Muscle layer of colon (tissue), 2 donors: ENCODE results near the gene USP17L28.
"Not testable (repeated sequence)": the region's sequence is repeated elsewhere in the genome, so short reads cannot be mapped to it uniquely, and the experiment has no call there.

Experiments
- H3K27ac ChIP-seq: one replicate; pipeline ENCODE4 v1.7.0; 2013; ENCODE audit warnings: low read depth, mild to moderate bottlenecking, low read length, moderate library complexity
- H3K27me3 ChIP-seq, 2 donors: one replicate each; pipeline ENCODE4 v1.7.0; 2013; ENCODE audit warnings: low read length in 2 of 2, mild to moderate bottlenecking in 2 of 2; ENCODE audit not compliant: insufficient read depth in 2 of 2, control insufficient read depth in 1 of 2
- H3K36me3 ChIP-seq: one replicate; pipeline ENCODE4 v1.7.0; 2013; ENCODE audit warnings: mild to moderate bottlenecking, low read length; ENCODE audit not compliant: insufficient read depth
- H3K4me1 ChIP-seq: one replicate; pipeline ENCODE4 v1.7.0; 2013; ENCODE audit warnings: mild to moderate bottlenecking, low read length; ENCODE audit not compliant: insufficient read depth
- H3K4me3 ChIP-seq, 2 donors: one replicate each; pipeline ENCODE4 v1.7.0; 2013; ENCODE audit warnings: low read length in 2 of 2, low read depth in 1 of 2, mild to moderate bottlenecking in 1 of 2, moderate library complexity in 1 of 2
- H3K9ac ChIP-seq: one replicate; pipeline ENCODE4 v1.7.0; 2013; ENCODE audit warnings: low read length
- H3K9me3 ChIP-seq: one replicate; pipeline ENCODE4 v1.7.0; 2013; ENCODE audit warnings: mild to moderate bottlenecking, low read length
- donor health status: abdominal sarcoma.
- donor health status: Adenocarcinoma of cecum.

The USP17L28 gene, protein sequence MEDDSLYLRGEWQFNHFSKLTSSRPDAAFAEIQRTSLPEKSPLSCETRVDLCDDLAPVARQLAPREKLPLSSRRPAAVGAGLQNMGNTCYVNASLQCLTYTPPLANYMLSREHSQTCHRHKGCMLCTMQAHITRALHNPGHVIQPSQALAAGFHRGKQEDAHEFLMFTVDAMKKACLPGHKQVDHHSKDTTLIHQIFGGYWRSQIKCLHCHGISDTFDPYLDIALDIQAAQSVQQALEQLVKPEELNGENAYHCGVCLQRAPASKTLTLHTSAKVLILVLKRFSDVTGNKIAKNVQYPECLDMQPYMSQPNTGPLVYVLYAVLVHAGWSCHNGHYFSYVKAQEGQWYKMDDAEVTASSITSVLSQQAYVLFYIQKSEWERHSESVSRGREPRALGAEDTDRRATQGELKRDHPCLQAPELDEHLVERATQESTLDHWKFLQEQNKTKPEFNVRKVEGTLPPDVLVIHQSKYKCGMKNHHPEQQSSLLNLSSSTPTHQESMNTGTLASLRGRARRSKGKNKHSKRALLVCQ

DNA sequence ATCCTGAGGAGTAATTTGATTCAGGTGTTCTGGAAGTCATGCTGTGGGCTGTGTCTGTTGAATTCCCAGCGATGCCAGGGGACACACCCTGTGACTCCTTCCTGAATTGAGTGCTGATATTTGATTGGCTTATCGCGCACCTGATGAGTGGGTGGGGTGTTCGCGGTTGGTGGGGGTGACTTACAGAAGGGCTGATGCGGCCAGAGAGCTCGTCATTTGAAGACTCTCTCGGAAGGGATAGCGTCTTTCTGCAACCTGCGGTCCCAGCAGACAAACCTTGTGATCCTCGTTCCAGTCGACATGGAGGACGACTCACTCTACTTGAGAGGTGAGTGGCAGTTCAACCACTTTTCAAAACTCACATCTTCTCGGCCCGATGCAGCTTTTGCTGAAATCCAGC is at the start of gene USP17L28:
USP17L28 (plus strand) TSS at position 301 of the 400 bp plus-strand sequence; CDS start at position 301, 0 bp downstream.
- H3K9me3 ChIP-seq, H3K9ac ChIP-seq, H3K27ac ChIP-seq, H3K4me3 ChIP-seq, H3K36me3 ChIP-seq, H3K4me1 ChIP-seq, H3K27me3 ChIP-seq: not testable (repeated sequence)

DNA sequence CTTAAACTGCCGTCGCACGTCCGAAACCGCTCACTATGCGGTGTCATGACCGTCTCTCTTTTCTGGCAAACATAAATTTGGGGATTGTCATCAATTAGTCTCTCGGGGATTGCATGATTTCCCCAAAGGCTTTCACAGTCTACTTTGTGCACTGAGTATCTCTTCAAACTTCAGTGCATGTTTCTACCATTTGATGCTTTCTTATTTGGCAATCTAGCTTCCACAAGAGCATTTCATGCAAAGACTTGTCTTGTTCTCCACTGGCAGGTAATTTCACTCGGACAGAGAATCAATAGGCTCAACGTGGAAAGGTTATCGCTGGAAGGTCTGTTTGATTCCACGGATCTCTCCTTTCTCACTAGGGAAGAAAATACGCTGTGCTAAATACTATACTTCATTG is 24.5 kb upstream of the USP17L28 start:
- H3K36me3 ChIP-seq, H3K27me3 ChIP-seq, H3K4me1 ChIP-seq, H3K4me3 ChIP-seq, H3K9ac ChIP-seq, H3K9me3 ChIP-seq, H3K27ac ChIP-seq: not testable (repeated sequence)

DNA sequence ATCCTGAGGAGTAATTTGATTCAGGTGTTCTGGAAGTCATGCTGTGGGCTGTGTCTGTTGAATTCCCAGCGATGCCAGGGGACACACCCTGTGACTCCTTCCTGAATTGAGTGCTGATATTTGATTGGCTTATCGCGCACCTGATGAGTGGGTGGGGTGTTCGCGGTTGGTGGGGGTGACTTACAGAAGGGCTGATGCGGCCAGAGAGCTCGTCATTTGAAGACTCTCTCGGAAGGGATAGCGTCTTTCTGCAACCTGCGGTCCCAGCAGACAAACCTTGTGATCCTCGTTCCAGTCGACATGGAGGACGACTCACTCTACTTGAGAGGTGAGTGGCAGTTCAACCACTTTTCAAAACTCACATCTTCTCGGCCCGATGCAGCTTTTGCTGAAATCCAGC is 23.8 kb upstream of the USP17L28 start, which contains the start of gene USP17L24:
USP17L24 (plus strand) TSS at position 301 of the 400 bp plus-strand sequence; CDS start at position 301, 0 bp downstream.
- not testable (repeated sequence) for H3K27ac ChIP-seq, H3K27me3 ChIP-seq, H3K36me3 ChIP-seq, H3K4me3 ChIP-seq, H3K9ac ChIP-seq, H3K4me1 ChIP-seq, H3K9me3 ChIP-seq

DNA sequence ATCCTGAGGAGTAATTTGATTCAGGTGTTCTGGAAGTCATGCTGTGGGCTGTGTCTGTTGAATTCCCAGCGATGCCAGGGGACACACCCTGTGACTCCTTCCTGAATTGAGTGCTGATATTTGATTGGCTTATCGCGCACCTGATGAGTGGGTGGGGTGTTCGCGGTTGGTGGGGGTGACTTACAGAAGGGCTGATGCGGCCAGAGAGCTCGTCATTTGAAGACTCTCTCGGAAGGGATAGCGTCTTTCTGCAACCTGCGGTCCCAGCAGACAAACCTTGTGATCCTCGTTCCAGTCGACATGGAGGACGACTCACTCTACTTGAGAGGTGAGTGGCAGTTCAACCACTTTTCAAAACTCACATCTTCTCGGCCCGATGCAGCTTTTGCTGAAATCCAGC is 19.1 kb upstream of the USP17L28 start, which contains the start of gene USP17L25:
USP17L25 (plus strand) TSS at position 301 of the 400 bp plus-strand sequence; CDS start at position 301, 0 bp downstream.
- H3K27ac ChIP-seq, H3K4me3 ChIP-seq, H3K9ac ChIP-seq, H3K4me1 ChIP-seq, H3K9me3 ChIP-seq, H3K27me3 ChIP-seq, H3K36me3 ChIP-seq: not testable (repeated sequence)

DNA sequence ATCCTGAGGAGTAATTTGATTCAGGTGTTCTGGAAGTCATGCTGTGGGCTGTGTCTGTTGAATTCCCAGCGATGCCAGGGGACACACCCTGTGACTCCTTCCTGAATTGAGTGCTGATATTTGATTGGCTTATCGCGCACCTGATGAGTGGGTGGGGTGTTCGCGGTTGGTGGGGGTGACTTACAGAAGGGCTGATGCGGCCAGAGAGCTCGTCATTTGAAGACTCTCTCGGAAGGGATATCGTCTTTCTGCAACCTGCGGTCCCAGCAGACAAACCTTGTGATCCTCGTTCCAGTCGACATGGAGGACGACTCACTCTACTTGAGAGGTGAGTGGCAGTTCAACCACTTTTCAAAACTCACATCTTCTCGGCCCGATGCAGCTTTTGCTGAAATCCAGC is 14.3 kb upstream of the USP17L28 start, which contains the start of gene USP17L26:
USP17L26 (plus strand) TSS at position 301 of the 400 bp plus-strand sequence; CDS start at position 301, 0 bp downstream.
- H3K9ac ChIP-seq, H3K9me3 ChIP-seq, H3K27ac ChIP-seq, H3K4me3 ChIP-seq, H3K4me1 ChIP-seq, H3K27me3 ChIP-seq, H3K36me3 ChIP-seq: not testable (repeated sequence)

DNA sequence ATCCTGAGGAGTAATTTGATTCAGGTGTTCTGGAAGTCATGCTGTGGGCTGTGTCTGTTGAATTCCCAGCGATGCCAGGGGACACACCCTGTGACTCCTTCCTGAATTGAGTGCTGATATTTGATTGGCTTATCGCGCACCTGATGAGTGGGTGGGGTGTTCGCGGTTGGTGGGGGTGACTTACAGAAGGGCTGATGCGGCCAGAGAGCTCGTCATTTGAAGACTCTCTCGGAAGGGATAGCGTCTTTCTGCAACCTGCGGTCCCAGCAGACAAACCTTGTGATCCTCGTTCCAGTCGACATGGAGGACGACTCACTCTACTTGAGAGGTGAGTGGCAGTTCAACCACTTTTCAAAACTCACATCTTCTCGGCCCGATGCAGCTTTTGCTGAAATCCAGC is 9.6 kb upstream of the USP17L28 start, which contains the start of gene USP17L5:
USP17L5 (plus strand) TSS at position 301 of the 400 bp plus-strand sequence; CDS start at position 301, 0 bp downstream.
- not testable (repeated sequence) for H3K9ac ChIP-seq, H3K4me3 ChIP-seq, H3K27ac ChIP-seq, H3K36me3 ChIP-seq, H3K4me1 ChIP-seq, H3K27me3 ChIP-seq, H3K9me3 ChIP-seq

DNA sequence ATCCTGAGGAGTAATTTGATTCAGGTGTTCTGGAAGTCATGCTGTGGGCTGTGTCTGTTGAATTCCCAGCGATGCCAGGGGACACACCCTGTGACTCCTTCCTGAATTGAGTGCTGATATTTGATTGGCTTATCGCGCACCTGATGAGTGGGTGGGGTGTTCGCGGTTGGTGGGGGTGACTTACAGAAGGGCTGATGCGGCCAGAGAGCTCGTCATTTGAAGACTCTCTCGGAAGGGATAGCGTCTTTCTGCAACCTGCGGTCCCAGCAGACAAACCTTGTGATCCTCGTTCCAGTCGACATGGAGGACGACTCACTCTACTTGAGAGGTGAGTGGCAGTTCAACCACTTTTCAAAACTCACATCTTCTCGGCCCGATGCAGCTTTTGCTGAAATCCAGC is 4.8 kb upstream of the USP17L28 start, which contains the start of gene USP17L27:
USP17L27 (plus strand) TSS at position 301 of the 400 bp plus-strand sequence; CDS start at position 301, 0 bp downstream.
- not testable (repeated sequence) for H3K9ac ChIP-seq, H3K36me3 ChIP-seq, H3K4me3 ChIP-seq, H3K4me1 ChIP-seq, H3K27ac ChIP-seq, H3K27me3 ChIP-seq, H3K9me3 ChIP-seq

DNA sequence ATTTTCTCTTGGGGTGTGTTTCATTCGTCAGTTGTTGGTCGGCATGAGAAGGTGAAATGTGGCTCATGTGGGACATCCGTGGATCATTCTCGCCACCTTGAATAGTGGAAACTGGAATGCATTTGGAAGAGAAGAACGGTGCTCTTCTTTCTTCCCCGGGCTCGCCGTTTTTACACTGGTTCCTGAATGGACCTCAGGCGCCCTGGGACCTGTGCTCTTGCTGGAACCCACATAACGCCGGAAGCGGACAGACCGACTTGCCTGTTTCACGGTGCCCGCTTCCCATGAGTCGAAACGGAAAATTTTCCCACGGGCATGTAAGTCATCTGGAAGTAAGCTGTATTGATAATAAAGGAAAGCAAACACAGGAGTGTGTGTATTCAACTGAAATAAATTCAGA is 2.2 kb downstream of the USP17L28 start:
- H3K36me3 ChIP-seq, H3K9me3 ChIP-seq: not testable (repeated sequence)

DNA sequence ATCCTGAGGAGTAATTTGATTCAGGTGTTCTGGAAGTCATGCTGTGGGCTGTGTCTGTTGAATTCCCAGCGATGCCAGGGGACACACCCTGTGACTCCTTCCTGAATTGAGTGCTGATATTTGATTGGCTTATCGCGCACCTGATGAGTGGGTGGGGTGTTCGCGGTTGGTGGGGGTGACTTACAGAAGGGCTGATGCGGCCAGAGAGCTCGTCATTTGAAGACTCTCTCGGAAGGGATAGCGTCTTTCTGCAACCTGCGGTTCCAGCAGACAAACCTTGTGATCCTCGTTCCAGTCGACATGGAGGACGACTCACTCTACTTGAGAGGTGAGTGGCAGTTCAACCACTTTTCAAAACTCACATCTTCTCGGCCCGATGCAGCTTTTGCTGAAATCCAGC is 4.6 kb downstream of the USP17L28 start, which contains the start of gene USP17L29:
USP17L29 (plus strand) TSS at position 301 of the 400 bp plus-strand sequence; CDS start at position 301, 0 bp downstream.
- H3K27ac ChIP-seq, H3K9ac ChIP-seq, H3K36me3 ChIP-seq, H3K4me1 ChIP-seq, H3K27me3 ChIP-seq, H3K9me3 ChIP-seq, H3K4me3 ChIP-seq: not testable (repeated sequence)

More for the DNA sequence above, 2.2 kb downstream of the USP17L28 start:
- not testable (repeated sequence) for H3K27me3 ChIP-seq, H3K4me1 ChIP-seq, H3K9ac ChIP-seq, H3K4me3 ChIP-seq, H3K27ac ChIP-seq

DNA sequence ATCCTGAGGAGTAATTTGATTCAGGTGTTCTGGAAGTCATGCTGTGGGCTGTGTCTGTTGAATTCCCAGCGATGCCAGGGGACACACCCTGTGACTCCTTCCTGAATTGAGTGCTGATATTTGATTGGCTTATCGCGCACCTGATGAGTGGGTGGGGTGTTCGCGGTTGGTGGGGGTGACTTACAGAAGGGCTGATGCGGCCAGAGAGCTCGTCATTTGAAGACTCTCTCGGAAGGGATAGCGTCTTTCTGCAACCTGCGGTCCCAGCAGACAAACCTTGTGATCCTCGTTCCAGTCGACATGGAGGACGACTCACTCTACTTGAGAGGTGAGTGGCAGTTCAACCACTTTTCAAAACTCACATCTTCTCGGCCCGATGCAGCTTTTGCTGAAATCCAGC is 14.1 kb downstream of the USP17L28 start, which contains the start of gene USP17L30:
USP17L30 (plus strand) TSS at position 301 of the 400 bp plus-strand sequence; CDS start at position 301, 0 bp downstream.
- not testable (repeated sequence) for H3K9me3 ChIP-seq, H3K27ac ChIP-seq, H3K4me1 ChIP-seq, H3K27me3 ChIP-seq, H3K9ac ChIP-seq, H3K36me3 ChIP-seq, H3K4me3 ChIP-seq

DNA sequence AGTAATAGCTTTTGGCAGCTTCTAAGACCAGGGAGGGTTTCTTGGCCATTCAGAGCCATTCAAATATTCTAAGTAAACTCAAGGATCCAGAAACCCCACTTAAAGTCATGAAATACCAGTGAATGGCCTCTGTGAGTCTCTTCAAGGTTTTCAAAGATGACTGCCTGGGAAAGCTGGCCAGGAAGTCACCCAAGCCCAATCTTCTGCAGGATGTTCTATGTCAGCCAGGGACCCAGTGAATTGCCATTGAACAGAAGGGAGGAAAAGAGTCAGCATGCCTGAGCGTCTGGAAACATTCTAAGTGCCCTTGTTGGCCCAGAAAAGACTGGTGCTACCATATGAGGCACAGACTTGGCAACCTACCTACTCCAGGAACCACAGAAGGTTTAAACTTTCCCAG is 31.2 kb downstream of the USP17L28 start:
- not testable (repeated sequence) for H3K27ac ChIP-seq, H3K4me1 ChIP-seq, H3K27me3 ChIP-seq, H3K36me3 ChIP-seq, H3K9me3 ChIP-seq, H3K4me3 ChIP-seq, H3K9ac ChIP-seq
